Activated CD4-positive, alpha-beta T cell treated with anti-CD3 and anti-CD28 coated beads, Interleukin-2, amount 10 ng/mL, durations not matched to agents 7 days and 5 days (primary cell): ENCODE measurements around the gene SGO2. TPM values are rescaled to one million over a fixed set of nuclear protein-coding genes. Genes with fewer than 3 reads are reported as not detected.
A peak's percentile ranks its signal among the peaks of the same experiment; 100 is the strongest.
"Not testable (repeated sequence)": the region's sequence is repeated elsewhere in the genome, so short reads cannot be mapped to it uniquely, and the experiment has no call there.

Experiments
- CTCF ChIA-PET: fragments of 350-600 bp; sonication (Branson Sonifier 250); formaldehyde crosslinking; loops from one replicate; lab custom pipeline; 2021; ENCODE audit warnings: antibody characterized with exemption; lab: Charles Lee
- POLR2A ChIA-PET: fragments of 350-600 bp; sonication (Branson Sonifier 250); formaldehyde crosslinking; loops from one replicate; lab custom pipeline; 2021; ENCODE audit warnings: antibody characterized with exemption; lab: Charles Lee
- DNase-seq: peaks from one replicate; pipeline ENCODE4 v3.0.0-alpha.2; 2020
- H3K27ac Mint-ChIP-seq: one replicate; pipeline ENCODE4 v1.8.0; 2021; ENCODE audit warnings: mild to moderate bottlenecking, moderate library complexity, mixed read lengths
- H3K27me3 Mint-ChIP-seq: one replicate; pipeline ENCODE4 v1.8.0; 2021; ENCODE audit warnings: mixed read lengths
- H3K36me3 Mint-ChIP-seq: one replicate; pipeline ENCODE4 v1.8.0; 2021; ENCODE audit warnings: low read depth, mixed read lengths
- H3K4me1 Mint-ChIP-seq: one replicate; pipeline ENCODE4 v1.8.0; 2021; ENCODE audit warnings: mixed read lengths
- H3K4me3 Mint-ChIP-seq: one replicate; pipeline ENCODE4 v1.8.0; 2021; ENCODE audit warnings: mild to moderate bottlenecking, moderate library complexity, mixed read lengths
- H3K9me3 Mint-ChIP-seq: one replicate; pipeline ENCODE4 v1.8.0; 2021; ENCODE audit warnings: mixed read lengths
- total RNA-seq, 2 experiments: library from RNA; stranded (reverse); gene quantifications; one replicate each; pipeline ENCODE4 v1.2.3, GENCODE V29; 2021

SGO2 gene
- total RNA-seq, 2 experiments from 2014 or later: 47.7 to 55.2 TPM

GRCh38 chr2:200525551-200525881, 491 bp upstream of the SGO2 start:
- peak overlapping the region; percentile 89 for H3K27ac Mint-ChIP-seq
- ChIA-PET CTCF (interaction anchor here (1.4 to 1.8 kb wide), 4 partner anchors 10 to 209 kb away, joined by 3 to 6 read pairs (median 4); partner anchors contain the start of gene KCTD18), POLR2A (no interaction called here)
- peaks cover 39% of the 10 kb centered on the region for H3K4me1 Mint-ChIP-seq
- peak overlapping the region; percentile 88 for H3K4me3 Mint-ChIP-seq
- no peak for DNase-seq
- H3K36me3 Mint-ChIP-seq: peaks cover 16% of the 10 kb centered on the region
- no peaks in the 10 kb centered on the region for H3K9me3 Mint-ChIP-seq
- H3K27me3 Mint-ChIP-seq: peaks cover 6% of the 10 kb centered on the region

GRCh38 chr2:200528228-200528627, 2.2 kb downstream of the SGO2 start:
- Mint-ChIP-seq H3K27ac (no peak overlapping the region), H3K27me3 (peaks cover 4% of the 10 kb centered on the region), H3K36me3 (peaks cover 19% of the 10 kb centered on the region), H3K4me3 (peak overlapping the region; percentile 88), H3K4me1 (peaks cover 39% of the 10 kb centered on the region), H3K9me3 (no peaks in the 10 kb centered on the region)
- DNase-seq: no peak
- ChIA-PET POLR2A (no interaction called here), CTCF (interaction anchor here (0.6 to 1.1 kb wide), 2 partner anchors 13 to 102 kb away, joined by 3 to 5 read pairs; no protein-coding TSS in a partner anchor)

GRCh38 chr2:200533754-200534153, 7.7 kb downstream of the SGO2 start:
- no peaks in the 10 kb centered on the region for H3K9me3 Mint-ChIP-seq
- H3K27me3 Mint-ChIP-seq: no peaks in the 10 kb centered on the region
- H3K4me1 Mint-ChIP-seq: peaks cover 5% of the 10 kb centered on the region
- DNase-seq: no peak
- no peak overlapping the region for H3K27ac Mint-ChIP-seq
- ChIA-PET POLR2A (no interaction called here), CTCF (interaction anchor here (0.6 to 0.7 kb wide), 2 partner anchors 196 to 660 kb away, joined by 4 read pairs; no protein-coding TSS in a partner anchor)
- H3K36me3 Mint-ChIP-seq: peaks cover 23% of the 10 kb centered on the region
- no peak overlapping the region for H3K4me3 Mint-ChIP-seq

GRCh38 chr2:200534572-200534971, 8.6 kb downstream of the SGO2 start:
- POLR2A ChIA-PET: no interaction called here
- Mint-ChIP-seq H3K9me3 (peaks cover 3% of the 10 kb centered on the region), H3K36me3 (peaks cover 27% of the 10 kb centered on the region), H3K4me1 (no peaks in the 10 kb centered on the region), H3K27me3 (no peaks in the 10 kb centered on the region), H3K4me3 (no peak overlapping the region), H3K27ac (no peak overlapping the region)
- CTCF ChIA-PET: interaction anchor here (1.1 to 1.2 kb wide), 2 partner anchors 8 to 25 kb away, joined by 5 read pairs; partner anchors contain the start of genes KCTD18 and SGO2
- DNase-seq: no peak

- H3K9me3 Mint-ChIP-seq: peaks cover 4% of the 10 kb centered on the region
- peaks cover 54% of the 10 kb centered on the region for H3K36me3 Mint-ChIP-seq
- no peak overlapping the region for H3K27ac Mint-ChIP-seq
- no peak overlapping the region for H3K4me3 Mint-ChIP-seq
- H3K27me3 Mint-ChIP-seq: no peaks in the 10 kb centered on the region
- ChIA-PET CTCF (no interaction called here), POLR2A (no interaction called here)
- H3K4me1 Mint-ChIP-seq: no peaks in the 10 kb centered on the region
- DNase-seq: no peak
Measured at GRCh38 chr2:200538139-200538538, 12.1 kb downstream of the SGO2 start.

- Mint-ChIP-seq H3K27me3 (no peaks in the 10 kb centered on the region), H3K27ac (no peak overlapping the region), H3K9me3 (peaks cover 4% of the 10 kb centered on the region), H3K4me1 (no peaks in the 10 kb centered on the region), H3K4me3 (no peak overlapping the region), H3K36me3 (peaks cover 67% of the 10 kb centered on the region)
- no peak for DNase-seq
- POLR2A ChIA-PET: no interaction called here
- CTCF ChIA-PET: no interaction called here
Measured at GRCh38 chr2:200540793-200541192, 14.8 kb downstream of the SGO2 start.

- H3K4me3 Mint-ChIP-seq, H3K4me1 Mint-ChIP-seq, H3K9me3 Mint-ChIP-seq, DNase-seq, POLR2A ChIA-PET, H3K27me3 Mint-ChIP-seq, H3K27ac Mint-ChIP-seq: not testable (repeated sequence)
- peaks cover 54% of the 10 kb centered on the region for H3K36me3 Mint-ChIP-seq
- CTCF ChIA-PET: interaction anchor here (0.6 to 1.2 kb wide), 2 partner anchors 36 to 311 kb away, joined by 3 read pairs; no protein-coding TSS in a partner anchor
Measured at GRCh38 chr2:200566596-200566995, 40.6 kb downstream of the SGO2 start.

GRCh38 chr2:200567932-200568331, 41.9 kb downstream of the SGO2 start:
- no peak overlapping the region for H3K4me3 Mint-ChIP-seq
- no peaks in the 10 kb centered on the region for H3K27me3 Mint-ChIP-seq

GRCh38 chr2:200575957-200576356, 50.0 kb downstream of the SGO2 start:
- POLR2A ChIA-PET: no interaction called here
- no peaks in the 10 kb centered on the region for H3K9me3 Mint-ChIP-seq
- no peak overlapping the region for H3K4me3 Mint-ChIP-seq
- H3K27ac Mint-ChIP-seq: peak overlapping the region; percentile 5
- DNase-seq: no peak
- H3K4me1 Mint-ChIP-seq: peaks cover 20% of the 10 kb centered on the region
- CTCF ChIA-PET: no interaction called here
- no peaks in the 10 kb centered on the region for H3K27me3 Mint-ChIP-seq
- H3K36me3 Mint-ChIP-seq: peaks cover 57% of the 10 kb centered on the region

More at GRCh38 chr2:200567932-200568331, 41.9 kb downstream of the SGO2 start:
- Mint-ChIP-seq H3K4me1 (peaks cover 2% of the 10 kb centered on the region), H3K27ac (no peak overlapping the region), H3K9me3 (peaks cover 6% of the 10 kb centered on the region), H3K36me3 (peaks cover 53% of the 10 kb centered on the region)
- DNase-seq: no peak
- CTCF ChIA-PET: interaction anchor here (0.9 kb wide), 1 partner anchor 8 kb away, joined by 3 read pairs; no protein-coding TSS in a partner anchor
- POLR2A ChIA-PET: no interaction called here

GRCh38 chr2:200577027-200577426, 51.0 kb downstream of the SGO2 start:
- ChIA-PET POLR2A (no interaction called here), CTCF (no interaction called here)
- peaks cover 20% of the 10 kb centered on the region for H3K4me1 Mint-ChIP-seq
- no peak for DNase-seq
- H3K9me3 Mint-ChIP-seq: no peaks in the 10 kb centered on the region
- H3K27ac Mint-ChIP-seq: no peak overlapping the region
- peaks cover 53% of the 10 kb centered on the region for H3K36me3 Mint-ChIP-seq
- no peak overlapping the region for H3K4me3 Mint-ChIP-seq
- H3K27me3 Mint-ChIP-seq: no peaks in the 10 kb centered on the region

GRCh38 chr2:200578778-200579177, 52.8 kb downstream of the SGO2 start:
- Mint-ChIP-seq H3K4me1 (peaks cover 20% of the 10 kb centered on the region), H3K27ac (no peak overlapping the region), H3K36me3 (peaks cover 42% of the 10 kb centered on the region), H3K27me3 (no peaks in the 10 kb centered on the region), H3K4me3 (no peak overlapping the region), H3K9me3 (no peaks in the 10 kb centered on the region)
- ChIA-PET POLR2A (no interaction called here), CTCF (interaction anchor here (0.5 to 1.2 kb wide), 2 partner anchors 8 to 132 kb away, joined by 3 to 4 read pairs; no protein-coding TSS in a partner anchor)
- no peak for DNase-seq

- peaks cover 12% of the 10 kb centered on the region for H3K4me1 Mint-ChIP-seq
- ChIA-PET CTCF (no interaction called here), POLR2A (no interaction called here)
- no peak overlapping the region for H3K4me3 Mint-ChIP-seq
- no peak for DNase-seq
- H3K36me3 Mint-ChIP-seq: peaks cover 24% of the 10 kb centered on the region
- peaks cover 8% of the 10 kb centered on the region for H3K27me3 Mint-ChIP-seq
- H3K27ac Mint-ChIP-seq: no peak overlapping the region
- no peaks in the 10 kb centered on the region for H3K9me3 Mint-ChIP-seq
Measured at GRCh38 chr2:200584639-200585038, 58.6 kb downstream of the SGO2 start.

- H3K27me3 Mint-ChIP-seq: peaks cover 9% of the 10 kb centered on the region
- POLR2A ChIA-PET: no interaction called here
- H3K4me3 Mint-ChIP-seq: peak overlapping the region; percentile 60
- H3K27ac Mint-ChIP-seq: no peak overlapping the region
- DNase-seq: no peak
- H3K36me3 Mint-ChIP-seq: peaks cover 23% of the 10 kb centered on the region
- CTCF ChIA-PET: interaction anchor here (1.0 kb wide), 1 partner anchor 119 kb away, joined by 4 read pairs; no protein-coding TSS in a partner anchor
- H3K4me1 Mint-ChIP-seq: peaks cover 12% of the 10 kb centered on the region
- no peaks in the 10 kb centered on the region for H3K9me3 Mint-ChIP-seq
Measured at GRCh38 chr2:200585340-200585729, 59.3 kb downstream of the SGO2 start.
